Non-pigmented ciliary epithelial cell (primary cell): Measurements from ENCODE around the gene EPB41L3.
"Not testable (repeated sequence)": the region's sequence is repeated elsewhere in the genome, so short reads cannot be mapped to it uniquely, and the experiment has no call there.

Experiments used
- DNase-seq: peaks from one replicate; pipeline ENCODE4 v3.0.0-alpha.2; 2010; ENCODE audit warnings: low read depth

Gene EPB41L3

GRCh38 chr18:5530629-5531178, 13.1 kb downstream of the EPB41L3 start:
- no peak for DNase-seq

DNA sequence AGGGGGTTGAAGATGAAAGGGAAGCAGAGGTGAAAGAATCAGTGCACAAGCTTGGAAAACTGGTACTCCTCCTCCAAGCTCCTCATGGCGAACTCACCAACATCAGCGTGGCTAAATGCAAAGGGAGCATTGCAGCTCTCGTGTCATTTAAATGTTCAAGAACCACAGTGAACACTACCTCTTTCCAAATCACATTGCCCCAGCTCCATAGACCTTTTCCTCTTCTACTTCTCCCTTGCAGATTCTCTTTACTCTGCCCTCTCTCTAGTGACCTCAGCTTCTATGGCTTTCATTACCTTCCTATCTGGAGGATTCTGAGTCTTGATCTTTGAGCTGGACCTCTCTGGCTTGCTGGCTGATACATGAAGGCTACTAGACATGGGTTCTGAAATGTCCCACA, 14.3 kb downstream of the EPB41L3 start:
- no peak for DNase-seq

DNA sequence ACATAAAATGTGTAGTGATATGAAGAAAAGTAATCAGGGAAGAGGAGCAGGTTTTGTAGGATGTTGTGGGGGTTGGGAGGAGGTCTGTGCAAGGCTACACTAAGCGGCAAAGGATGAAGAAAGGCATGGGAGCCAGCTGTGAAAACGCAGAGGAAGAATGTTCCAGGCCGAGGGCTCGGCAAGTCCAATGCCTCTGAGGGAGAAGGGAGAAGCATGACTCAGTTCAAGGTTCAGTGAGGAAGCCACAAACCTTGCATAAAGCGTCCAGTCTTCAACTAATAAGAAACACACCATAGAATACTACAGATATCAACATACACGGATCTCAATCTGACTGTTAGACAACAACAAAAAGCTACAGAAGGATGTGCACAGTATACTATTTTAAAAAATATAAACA, 16.2 kb downstream of the EPB41L3 start:
- peak; percentile 53 for DNase-seq

- DNase-seq, result no peak
These were observed 19.1 kb downstream of the EPB41L3 start for GRCh38 chr18:5524660-5525059.

- DNase-seq, result no peak
These were observed 22.8 kb downstream of the EPB41L3 start for GRCh38 chr18:5521000-5521399.

DNA sequence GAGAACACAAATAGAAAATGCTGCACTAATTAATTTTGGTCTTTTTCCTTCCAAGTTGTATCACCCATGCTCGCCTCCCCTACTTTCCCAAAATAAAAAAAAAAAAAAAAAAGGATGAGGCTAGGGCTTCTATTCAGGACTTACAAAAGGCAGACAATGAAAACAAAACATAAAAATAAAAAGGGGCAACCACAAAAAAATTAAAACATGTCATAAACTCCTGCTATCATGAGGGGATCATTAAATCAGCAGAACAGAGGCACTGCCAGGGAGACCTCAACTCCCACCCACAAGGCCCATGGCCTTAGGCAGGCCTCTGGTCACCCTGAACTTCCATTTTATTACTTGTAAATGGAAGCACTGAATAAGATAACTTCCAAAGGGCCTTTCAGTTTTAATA, 23.3 kb downstream of the EPB41L3 start:
- DNase-seq, result no peak

DNA sequence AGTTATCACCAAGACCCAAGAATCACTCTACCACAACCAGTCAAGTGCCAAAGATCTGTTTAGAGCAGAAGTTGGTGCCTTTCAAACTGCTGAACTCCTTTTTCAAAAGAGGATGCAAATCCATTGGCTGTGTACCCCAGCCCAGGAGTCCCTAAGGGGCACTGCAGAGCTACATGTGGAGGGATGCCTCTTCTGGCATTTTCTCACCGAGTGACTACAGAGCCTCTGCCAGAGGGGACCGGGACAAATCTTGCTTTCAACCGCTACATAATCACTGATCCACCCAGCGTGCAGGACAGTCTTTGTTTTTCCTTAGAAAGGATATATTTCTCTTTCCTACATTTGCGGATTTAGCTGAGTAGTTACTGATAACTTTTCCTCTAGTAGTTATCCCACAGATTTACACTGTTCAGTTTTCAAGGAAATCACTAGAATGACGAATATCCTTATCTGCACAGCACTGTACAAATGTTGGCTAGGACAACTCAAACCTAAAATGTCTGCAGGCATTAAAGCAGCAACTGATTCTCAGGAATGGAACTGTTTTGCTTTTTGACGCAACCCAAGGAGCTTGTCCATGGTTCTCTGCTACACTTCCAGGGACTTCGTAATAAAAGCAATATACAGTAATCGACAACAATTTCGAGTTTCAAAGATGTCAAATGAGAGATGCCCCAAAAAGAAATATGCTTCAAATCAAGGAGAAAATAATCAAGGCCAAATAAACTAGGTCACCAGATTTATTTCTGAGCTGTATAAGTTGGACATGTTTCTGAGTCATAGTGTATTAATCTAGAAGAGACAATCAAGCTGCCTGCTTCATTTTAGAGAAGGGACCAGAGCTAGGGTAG, 24.1 kb downstream of the EPB41L3 start:
- DNase-seq, result no peak

GRCh38 chr18:5518899-5519371, 24.9 kb downstream of the EPB41L3 start:
- no peak for DNase-seq

DNA sequence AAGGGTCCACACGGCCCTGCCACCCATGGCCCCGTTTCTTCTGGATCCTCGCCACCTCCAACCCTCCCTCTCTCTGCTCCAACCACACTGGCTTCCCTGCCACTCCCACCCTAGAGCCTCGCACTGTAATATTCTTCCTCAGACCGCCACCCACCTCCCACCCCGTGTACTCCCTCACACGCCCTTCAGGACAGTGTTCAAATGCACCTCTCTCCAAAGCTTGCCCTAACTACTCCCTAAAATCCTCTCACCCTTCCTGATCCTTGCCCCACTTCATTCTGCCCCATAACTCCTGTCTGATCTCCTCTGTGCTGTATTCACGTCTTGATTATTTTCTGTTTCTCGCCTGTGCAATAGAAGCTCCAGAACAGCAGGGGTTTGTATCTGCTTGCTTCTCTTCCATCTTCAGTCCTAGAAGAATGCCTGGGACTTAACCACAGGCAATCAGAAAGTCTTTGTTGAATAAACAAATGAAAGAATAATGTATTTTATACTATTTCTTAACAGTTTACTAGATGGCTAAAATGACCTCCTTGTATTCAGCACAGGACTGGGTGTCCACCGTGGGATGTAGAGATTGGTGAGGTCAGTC, 25.5 kb downstream of the EPB41L3 start:
- no peak for DNase-seq

DNA sequence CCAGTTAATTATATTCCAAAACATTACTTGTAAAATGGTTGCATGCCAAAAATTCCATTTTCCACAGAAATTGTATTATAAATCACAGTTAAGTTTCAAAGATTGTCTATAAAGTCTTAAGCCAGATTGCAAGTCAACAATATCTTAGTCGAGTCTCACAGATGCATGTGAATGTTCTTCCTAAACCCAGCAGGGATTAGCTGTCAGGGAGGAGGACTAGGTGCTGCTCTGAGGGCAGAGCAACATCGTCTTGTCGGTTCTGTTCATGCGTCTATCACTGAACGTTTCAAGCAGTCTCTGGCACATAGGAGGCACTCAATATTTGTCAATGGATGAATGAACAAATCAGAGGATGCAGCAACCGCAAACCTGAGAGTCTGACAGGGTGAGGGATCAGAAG, 27.0 kb downstream of the EPB41L3 start:
- DNase-seq, result no peak

GRCh38 chr18:5515011-5515784, 28.6 kb downstream of the EPB41L3 start:
- no peak for DNase-seq

DNA sequence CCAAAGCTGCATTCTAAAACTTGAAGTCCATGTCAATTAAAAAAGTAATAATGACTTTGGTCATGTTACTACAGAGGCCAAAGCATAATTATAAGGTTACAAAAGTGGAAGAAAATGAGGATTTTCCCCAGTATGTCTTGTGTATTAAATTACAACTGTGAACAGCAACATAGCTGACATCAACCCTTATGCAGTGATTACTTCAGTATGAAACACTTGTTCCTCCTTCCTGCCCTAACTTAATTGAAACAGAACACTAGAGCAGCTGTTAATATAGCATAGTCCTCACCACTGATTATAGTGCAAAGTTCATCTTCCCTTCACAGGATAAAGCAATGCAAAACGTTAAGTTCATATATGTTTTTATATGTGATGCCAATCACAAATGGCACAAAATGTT, 29.9 kb downstream of the EPB41L3 start:
- DNase-seq, result no peak

DNA sequence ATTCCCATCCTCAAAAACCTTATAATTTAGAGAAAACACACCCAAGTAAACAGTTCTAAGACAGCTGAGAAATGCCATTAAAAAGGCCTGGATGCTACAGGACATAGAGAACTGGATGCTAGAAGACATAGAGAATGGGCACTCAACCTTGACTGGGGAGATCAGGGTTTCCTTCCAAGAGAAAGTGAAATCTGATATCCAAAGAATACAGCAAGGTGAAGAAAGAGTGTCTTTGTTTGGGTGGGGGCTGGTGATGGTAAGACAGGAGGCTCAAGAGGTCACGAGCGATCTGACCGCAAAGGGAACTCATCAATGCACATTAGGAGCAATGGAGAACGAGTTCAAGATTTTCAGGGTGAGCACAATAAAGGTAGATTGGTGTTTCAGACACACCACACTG, 31.6 kb downstream of the EPB41L3 start:
- no peak for DNase-seq

- not testable (repeated sequence) for DNase-seq
These were observed 32.3 kb downstream of the EPB41L3 start for GRCh38 chr18:5511541-5511940.

DNA sequence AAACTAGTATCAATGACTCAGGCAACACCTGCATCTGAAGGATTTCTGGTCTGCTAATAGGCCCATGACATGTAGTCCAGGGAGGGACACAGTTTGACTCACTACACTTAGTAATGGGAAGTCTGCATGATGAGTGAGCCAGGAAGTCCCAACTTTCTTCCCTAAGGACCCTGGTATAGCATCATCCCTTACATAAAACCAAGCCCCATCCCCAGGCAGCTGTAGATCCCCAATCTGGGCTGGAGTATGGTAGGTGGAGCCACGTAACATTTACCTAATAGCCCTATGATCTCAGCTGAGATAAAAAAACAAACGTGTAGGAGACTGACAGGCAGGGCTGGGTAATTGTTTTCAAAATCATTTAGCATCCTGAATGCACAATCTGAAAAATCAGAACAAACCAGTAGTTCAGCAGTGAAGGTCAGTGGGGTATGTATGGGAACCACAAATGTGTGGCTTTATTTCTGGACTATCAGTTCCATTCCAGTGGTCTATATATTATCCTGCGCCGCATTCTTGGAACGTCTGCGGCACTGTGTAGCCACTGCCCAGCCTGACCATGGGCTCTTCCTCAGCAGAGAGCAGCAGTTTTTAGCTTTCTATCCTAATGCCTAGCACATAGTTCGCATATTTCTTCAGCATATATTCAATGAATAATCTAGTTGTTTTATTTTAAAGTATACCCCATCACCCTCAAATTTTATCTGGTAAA, 33.5 kb downstream of the EPB41L3 start:
- DNase-seq, result no peak

GRCh38 chr18:5508821-5509220, 35.0 kb downstream of the EPB41L3 start:
- DNase-seq, result no peak

DNA sequence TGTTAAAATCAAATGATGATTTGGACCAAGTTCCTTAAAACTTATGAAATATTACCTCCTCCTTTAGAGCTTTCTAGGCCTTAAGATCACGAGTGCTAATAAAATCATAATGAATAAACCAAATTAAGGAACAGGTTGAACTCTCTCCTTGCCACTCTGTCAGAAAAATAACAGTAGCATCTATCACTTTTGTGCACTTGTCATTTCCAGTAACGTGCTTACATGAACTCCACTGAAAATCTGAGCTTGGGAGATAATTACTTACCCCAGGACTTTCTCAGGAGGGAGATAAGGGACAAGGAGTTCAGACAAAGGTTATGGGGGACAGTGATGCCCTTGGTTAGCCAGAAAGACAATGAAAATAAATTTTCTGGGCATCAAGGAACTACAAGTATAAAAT, 36.0 kb downstream of the EPB41L3 start:
- no peak for DNase-seq

DNA sequence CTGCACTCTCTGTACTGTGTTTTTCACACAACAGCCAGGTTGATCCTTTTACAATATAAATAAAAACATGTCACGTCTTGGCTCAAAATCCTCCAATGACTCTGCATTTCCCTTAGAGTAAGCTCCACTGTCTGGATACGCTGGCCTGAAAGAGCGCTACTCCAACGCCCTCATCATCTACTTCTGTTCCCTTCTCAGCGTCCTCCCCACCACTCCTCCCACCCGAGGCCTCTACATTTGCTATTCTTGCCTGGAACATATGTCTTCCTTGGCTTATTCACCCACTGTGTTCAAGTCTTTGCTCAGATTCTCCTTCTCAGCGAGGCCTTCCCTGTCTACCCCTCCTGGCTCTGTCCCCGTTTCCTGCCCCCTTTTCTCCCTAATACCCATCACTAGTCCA, 37.6 kb downstream of the EPB41L3 start:
- DNase-seq, result no peak

DNA sequence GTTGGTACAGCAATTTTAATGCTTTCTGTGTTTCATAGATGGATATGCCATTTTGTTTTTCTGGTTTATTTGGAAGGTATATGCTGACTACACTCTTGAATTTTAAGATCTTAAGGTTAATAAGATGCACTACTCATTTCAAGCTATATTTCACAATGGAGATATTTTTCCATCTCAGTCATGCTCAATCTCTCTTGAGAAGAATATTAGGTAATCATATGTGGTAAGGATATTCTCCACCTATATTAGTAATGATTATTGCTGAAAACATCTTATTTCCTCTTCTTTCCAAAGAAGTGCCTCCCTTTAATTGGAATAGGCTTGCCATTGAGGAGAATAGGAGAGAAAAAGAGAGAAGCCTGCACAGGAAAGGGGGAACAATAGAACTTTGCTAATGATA, 40.1 kb downstream of the EPB41L3 start:
- DNase-seq, result no peak

DNA sequence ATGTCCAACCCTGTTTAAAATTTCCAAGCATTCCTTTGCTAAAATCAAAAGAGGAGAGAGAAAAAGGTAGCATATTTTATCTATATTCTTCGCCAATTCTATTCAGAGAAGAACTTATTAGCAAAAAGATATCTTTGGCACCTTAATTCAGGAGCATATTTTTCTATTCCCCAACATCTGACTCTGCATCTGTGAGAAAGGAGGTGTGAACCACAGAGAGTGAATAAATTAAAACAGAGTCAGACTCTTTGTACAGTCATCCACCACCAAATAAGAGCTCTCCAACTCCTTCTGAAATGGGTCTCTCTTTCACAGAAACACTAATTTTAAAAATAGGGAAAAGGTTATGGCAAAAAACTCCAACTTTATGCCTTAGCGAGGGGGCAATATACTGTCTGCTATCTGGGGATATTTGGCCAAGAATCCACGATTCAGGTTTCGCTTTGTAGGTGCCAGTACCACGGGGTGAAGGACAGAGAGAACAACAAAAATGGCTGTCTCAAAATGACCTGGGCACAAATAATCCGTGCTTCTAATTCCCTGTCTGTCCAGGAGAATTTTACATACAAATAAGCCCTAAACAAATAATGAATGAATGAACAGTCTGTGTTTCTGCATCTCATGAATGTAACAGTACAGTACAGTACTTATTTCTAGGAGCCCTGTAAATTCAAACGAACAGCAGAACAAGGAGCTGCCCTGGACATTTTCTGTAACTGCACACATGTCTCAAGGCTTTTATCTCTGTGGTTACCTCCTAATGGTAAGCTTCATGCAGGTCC, 43.4 kb downstream of the EPB41L3 start:
- DNase-seq, result no peak

DNA sequence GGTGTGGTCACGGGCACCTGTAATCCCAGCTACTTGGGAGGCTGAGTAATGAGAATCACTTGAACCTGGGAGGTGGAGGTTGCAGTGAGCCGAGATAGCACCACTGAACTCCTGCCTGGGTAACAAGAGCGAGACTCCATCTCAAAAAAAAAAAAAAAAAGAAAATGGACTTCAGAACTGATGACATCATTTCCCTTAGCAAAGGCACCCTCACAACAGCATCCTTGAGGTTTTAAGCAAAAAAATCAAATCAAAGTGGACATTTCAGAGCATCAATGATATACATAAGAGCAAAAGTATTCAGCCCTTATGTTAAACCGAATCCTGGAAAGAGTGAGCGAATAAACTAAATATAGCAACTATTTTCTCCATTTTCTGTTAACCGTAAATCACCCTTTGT, 45.3 kb downstream of the EPB41L3 start:
- DNase-seq, result no peak
